GM21381 (cell line): ENCODE data around the gene MAGI1.
"Not testable (repeated sequence)": the region's sequence is repeated elsewhere in the genome, so short reads cannot be mapped to it uniquely, and the experiment has no call there.

ENCODE experiments used
- ATAC-seq: cut with Tn5 transposase; IDR thresholded peaks from one replicate; pipeline ENCODE4 v1.9.1; 2021; ENCODE audit warnings: mild to moderate bottlenecking, moderate library complexity; ENCODE audit not compliant: unreplicated experiment

Gene MAGI1

GRCh38 chr3:65732051-65732935, 306.4 kb downstream of the MAGI1 start:
- peak; percentile 90 for ATAC-seq

GRCh38 chr3:65730449-65730848, 308.3 kb downstream of the MAGI1 start:
- no peak for ATAC-seq

GRCh38 chr3:65729973-65730372, 308.7 kb downstream of the MAGI1 start:
- ATAC-seq, result no peak

- ATAC-seq, result no peak
Measured at GRCh38 chr3:65729555-65729954, 309.2 kb downstream of the MAGI1 start.

- no peak for ATAC-seq
Measured at GRCh38 chr3:65728138-65728537, 310.6 kb downstream of the MAGI1 start.

- no peak for ATAC-seq
Measured at GRCh38 chr3:65723985-65724384, 314.7 kb downstream of the MAGI1 start.

GRCh38 chr3:65723011-65723410, 315.7 kb downstream of the MAGI1 start:
- no peak for ATAC-seq

GRCh38 chr3:65720989-65721737, 317.6 kb downstream of the MAGI1 start:
- no peak for ATAC-seq

GRCh38 chr3:65719639-65720038, 319.1 kb downstream of the MAGI1 start:
- ATAC-seq, result not testable (repeated sequence)

- ATAC-seq, result no peak
Measured at GRCh38 chr3:65717676-65718346, 320.9 kb downstream of the MAGI1 start.

GRCh38 chr3:65716071-65716751, 322.5 kb downstream of the MAGI1 start:
- ATAC-seq, result no peak

GRCh38 chr3:65714134-65714533, 324.6 kb downstream of the MAGI1 start:
- no peak for ATAC-seq

- no peak for ATAC-seq
Measured at GRCh38 chr3:65713016-65713415, 325.7 kb downstream of the MAGI1 start.

GRCh38 chr3:65712140-65712539, 326.6 kb downstream of the MAGI1 start:
- ATAC-seq, result no peak

- no peak for ATAC-seq
Measured at GRCh38 chr3:65706776-65707568, 331.7 kb downstream of the MAGI1 start.

GRCh38 chr3:65706301-65706700, 332.4 kb downstream of the MAGI1 start:
- no peak for ATAC-seq

GRCh38 chr3:65703820-65704219, 334.9 kb downstream of the MAGI1 start:
- no peak for ATAC-seq

GRCh38 chr3:65703026-65703425, 335.7 kb downstream of the MAGI1 start:
- ATAC-seq, result no peak

- ATAC-seq, result no peak
Measured at GRCh38 chr3:65702202-65702601, 336.5 kb downstream of the MAGI1 start.

- ATAC-seq, result no peak
Measured at GRCh38 chr3:65701516-65701915, 337.2 kb downstream of the MAGI1 start.
